GM12892 (cell line): ENCODE data around the gene HNRNPUL1.

Experiments used
- POLR2A ChIP-seq: IDR thresholded peaks from 2 replicates; pipeline ENCODE4 v1.6.1; 2011; ENCODE audit warnings: low read depth, low read length, control low read depth
- POLR2AphosphoS5 ChIP-seq: IDR thresholded peaks from 2 replicates; pipeline ENCODE4 v1.6.1; 2011; ENCODE audit warnings: low read depth, low read length, control low read depth
- TAF1 ChIP-seq: IDR thresholded peaks from 2 replicates; pipeline ENCODE4 v1.6.1; 2011; ENCODE audit warnings: low read depth, mild to moderate bottlenecking, control low read depth, low read length, borderline replicate concordance

DNA sequence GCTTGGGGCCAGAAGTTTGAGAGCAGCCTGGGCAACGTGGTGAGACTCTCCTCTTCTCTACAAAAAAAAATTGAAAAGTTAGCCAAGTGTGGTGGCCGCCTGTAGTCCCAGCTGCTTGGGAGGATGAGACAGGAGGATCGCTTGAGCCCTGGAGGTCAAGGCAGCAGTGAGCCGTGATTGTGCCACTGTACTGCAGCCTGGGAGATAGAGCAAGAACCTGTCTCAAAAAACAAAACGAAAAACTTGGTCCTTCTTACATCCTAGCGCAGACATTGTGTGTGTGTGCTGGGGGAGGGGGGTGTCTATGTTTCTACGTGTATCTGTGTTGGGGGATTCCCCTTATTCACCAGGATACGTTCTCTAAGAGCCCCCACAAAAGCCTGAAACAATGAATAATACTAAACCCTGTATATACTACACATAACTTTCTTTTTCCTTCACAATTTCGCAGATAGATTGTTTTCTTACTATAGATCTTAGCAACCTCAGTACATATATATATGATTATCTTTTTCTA is 37.2 kb upstream of the HNRNPUL1 start:
- no peak for TF ChIP-seq POLR2AphosphoS5
- no peak for TF ChIP-seq TAF1
- no peak for TF ChIP-seq POLR2A
